Effector memory CD4-positive, alpha-beta T cell (primary cell): ENCODE measurements around the gene PCNX1.
"Not testable (repeated sequence)": the region's sequence is repeated elsewhere in the genome, so short reads cannot be mapped to it uniquely, and the experiment has no call there.

Experiments
- DNase-seq, 3 donors: peaks; one replicate each; pipeline ENCODE4 v3.0.0-alpha.2; 2020
- H3K27ac ChIP-seq: 2 replicates; pipeline ENCODE4 v1.7.0; 2013; ENCODE audit warnings: mild to moderate bottlenecking, low read length, moderate library complexity; ENCODE audit not compliant: insufficient read depth, poor library complexity, severe bottlenecking
- H3K27me3 ChIP-seq: replicated peaks from 2 replicates; pipeline ENCODE4 v1.7.0; 2013; ENCODE audit warnings: mild to moderate bottlenecking, low read length; ENCODE audit not compliant: insufficient read depth, control insufficient read depth, poor library complexity, severe bottlenecking
- H3K36me3 ChIP-seq: 2 replicates; pipeline ENCODE4 v1.7.0; 2013; ENCODE audit warnings: mild to moderate bottlenecking, low read length, moderate library complexity; ENCODE audit not compliant: control insufficient read depth, insufficient read depth
- H3K4me1 ChIP-seq: 2 replicates; pipeline ENCODE4 v1.7.0; 2013; ENCODE audit warnings: low read length, mild to moderate bottlenecking; ENCODE audit not compliant: control insufficient read depth, insufficient read depth, poor library complexity, severe bottlenecking
- H3K4me3 ChIP-seq: 2 replicates; pipeline ENCODE4 v1.7.0; 2013; ENCODE audit warnings: low read length, low read depth, mild to moderate bottlenecking; ENCODE audit not compliant: insufficient read depth, poor library complexity, severe bottlenecking
- H3K9me3 ChIP-seq: 2 replicates; pipeline ENCODE4 v1.7.0; 2013; ENCODE audit warnings: mild to moderate bottlenecking, low read length, moderate library complexity; ENCODE audit not compliant: control insufficient read depth

The PCNX1 gene

DNA sequence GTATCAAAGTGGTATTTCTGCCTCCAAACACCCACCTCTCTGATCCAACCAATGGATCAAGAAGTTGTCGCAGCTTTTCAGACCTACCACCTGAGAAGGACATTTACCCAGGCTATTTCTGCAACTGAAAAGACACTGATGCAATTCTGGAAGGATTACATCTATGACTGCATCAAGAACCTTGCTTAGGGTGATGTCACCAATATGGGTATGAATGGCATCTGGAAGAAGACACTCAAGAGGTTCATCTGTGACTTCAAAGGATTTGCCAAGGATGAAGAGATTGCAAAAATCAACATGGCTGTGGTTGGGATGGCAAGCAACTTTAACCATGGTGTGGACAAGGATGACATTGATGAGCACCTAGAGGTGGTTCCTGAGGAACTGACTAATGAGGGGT, 154.2 kb downstream of the PCNX1 start:
- DNase-seq: no peak
- Histone ChIP-seq H3K27ac (no peak overlapping the region), H3K36me3 (peaks cover 56% of the 10 kb centered on the region)

DNA sequence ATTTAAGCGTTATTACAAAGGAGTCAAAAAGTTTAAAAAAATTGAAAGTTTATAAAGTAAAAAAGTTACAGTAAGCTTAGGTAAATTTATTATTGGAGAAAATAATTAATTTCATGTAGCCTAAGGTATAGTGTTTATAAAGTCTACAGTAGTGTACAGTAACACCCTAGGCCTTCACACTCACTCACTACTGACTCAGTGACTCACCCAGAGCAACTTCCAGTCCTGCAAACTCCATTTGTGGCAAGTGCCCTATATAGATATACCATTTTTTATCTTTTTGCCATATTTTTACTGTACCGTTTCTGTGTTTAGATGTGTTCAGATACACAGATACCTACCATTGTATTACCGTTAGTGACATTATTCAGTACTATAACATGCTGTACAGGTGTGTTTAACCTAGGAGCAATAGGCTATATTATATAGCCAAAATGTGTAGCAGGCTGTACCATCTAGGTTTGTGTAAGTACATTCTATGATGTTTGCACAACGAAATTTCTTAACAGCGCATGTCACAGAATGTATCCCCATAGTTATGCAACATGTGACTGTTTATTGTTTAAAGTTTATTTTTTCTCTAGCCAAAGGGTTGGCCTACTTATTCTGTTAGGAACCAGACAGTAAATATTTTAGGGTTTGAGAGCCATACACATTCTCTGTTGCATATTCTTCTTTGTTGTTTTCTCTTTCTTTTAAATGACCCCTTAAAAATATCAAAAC, 155.5 kb downstream of the PCNX1 start:
- no peaks in the 10 kb centered on the region for H3K27me3 ChIP-seq
- H3K9me3 ChIP-seq: no peaks in the 10 kb centered on the region
- no peak overlapping the region for H3K27ac ChIP-seq
- H3K36me3 ChIP-seq: peaks cover 52% of the 10 kb centered on the region
- no peaks in the 10 kb centered on the region for H3K4me1 ChIP-seq
- no peak overlapping the region for H3K4me3 ChIP-seq
- DNase-seq: no peak

More for the DNA sequence above, 154.2 kb downstream of the PCNX1 start:
- no peak overlapping the region for H3K4me3 ChIP-seq
- no peaks in the 10 kb centered on the region for H3K4me1 ChIP-seq
- no peaks in the 10 kb centered on the region for H3K9me3 ChIP-seq
- no peaks in the 10 kb centered on the region for H3K27me3 ChIP-seq

DNA sequence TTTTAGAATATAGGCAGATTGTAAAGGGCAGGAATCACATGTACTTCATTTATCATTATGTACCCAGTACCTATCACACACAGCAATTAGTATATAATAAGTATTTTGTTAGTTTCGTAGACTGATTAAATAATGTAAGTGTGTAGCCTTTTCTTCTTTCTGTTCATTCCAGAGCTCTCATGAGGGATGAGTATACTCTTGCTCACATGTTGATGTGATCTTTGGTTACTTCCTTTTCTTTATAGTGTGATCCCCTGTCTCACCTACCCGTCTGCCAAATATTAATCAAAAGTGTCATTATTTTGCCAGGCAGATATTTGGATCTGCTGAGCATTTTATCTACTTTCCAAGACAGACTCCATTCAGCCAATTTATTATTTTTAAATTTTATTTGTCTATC, 156.1 kb downstream of the PCNX1 start:
- DNase-seq: no peak
- Histone ChIP-seq H3K27me3 (no peaks in the 10 kb centered on the region), H3K4me3 (no peak overlapping the region), H3K36me3 (peaks cover 49% of the 10 kb centered on the region), H3K9me3 (no peaks in the 10 kb centered on the region), H3K27ac (no peak overlapping the region), H3K4me1 (no peaks in the 10 kb centered on the region)

DNA sequence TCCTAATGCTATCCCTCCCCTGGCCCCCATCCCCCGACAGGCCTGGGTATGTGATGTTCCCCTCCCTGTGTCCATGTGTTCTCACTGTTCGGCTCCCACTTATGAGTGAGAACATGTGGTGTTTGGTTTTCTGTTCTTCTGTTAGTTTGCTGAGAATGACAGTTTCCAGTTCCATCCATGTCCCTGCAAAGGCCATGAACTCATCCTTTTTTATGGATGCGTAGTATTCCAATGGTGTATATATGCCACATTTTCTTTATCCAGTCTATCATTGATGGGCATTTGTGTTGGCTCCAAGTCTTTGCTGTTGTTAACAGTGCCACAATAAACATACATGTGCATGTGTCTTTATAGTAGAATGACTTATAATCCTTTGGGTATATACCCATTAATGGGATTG, 157.5 kb downstream of the PCNX1 start:
- not testable (repeated sequence) for DNase-seq, H3K27ac ChIP-seq, H3K4me1 ChIP-seq, H3K27me3 ChIP-seq, H3K4me3 ChIP-seq, H3K9me3 ChIP-seq
- peaks cover 39% of the 10 kb centered on the region for H3K36me3 ChIP-seq

DNA sequence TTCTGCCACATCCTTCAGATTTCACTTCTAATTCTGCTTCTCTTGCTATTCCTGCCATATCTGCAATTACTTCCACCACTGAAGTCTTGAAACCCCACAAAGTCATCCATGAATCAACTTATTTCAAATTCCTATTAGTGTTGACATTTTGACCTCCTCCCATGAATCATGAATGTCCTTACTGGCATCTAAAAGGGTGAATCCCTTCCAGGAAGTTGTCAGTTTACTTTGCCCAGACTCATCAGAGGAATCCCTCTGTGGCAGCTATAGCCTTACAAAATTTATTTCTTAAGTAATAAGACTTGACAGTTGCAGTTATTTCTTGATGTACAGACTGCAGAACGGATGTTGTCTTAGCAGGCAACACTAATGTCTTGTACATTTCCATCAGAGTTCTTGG, 162.9 kb downstream of the PCNX1 start:
- no peak overlapping the region for H3K4me3 ChIP-seq
- H3K4me1 ChIP-seq: no peaks in the 10 kb centered on the region
- DNase-seq: no peak
- no peak overlapping the region for H3K27ac ChIP-seq
- no peaks in the 10 kb centered on the region for H3K27me3 ChIP-seq
- peaks cover 45% of the 10 kb centered on the region for H3K36me3 ChIP-seq
- H3K9me3 ChIP-seq: no peaks in the 10 kb centered on the region

DNA sequence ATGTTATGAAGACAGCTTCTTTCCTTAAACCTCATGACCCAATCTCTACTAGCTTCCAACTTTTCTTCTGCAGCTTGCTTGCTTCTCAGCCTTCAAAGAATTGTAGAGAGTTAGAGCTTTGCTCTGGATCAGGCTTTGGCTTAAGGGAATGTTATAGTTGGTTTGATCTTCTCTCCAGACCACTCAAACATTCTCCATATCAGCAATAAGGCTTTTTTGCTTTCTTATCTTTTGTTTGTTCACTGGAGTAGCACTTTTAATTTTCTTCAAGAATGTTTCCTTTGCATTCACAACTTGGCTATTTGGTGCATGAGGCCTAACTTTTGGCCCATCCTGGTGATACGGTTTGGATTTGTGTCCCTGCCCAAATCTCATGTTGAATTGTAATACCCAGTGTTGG, 163.8 kb downstream of the PCNX1 start:
- no peak overlapping the region for H3K27ac ChIP-seq
- H3K4me3 ChIP-seq: no peak overlapping the region
- peaks cover 50% of the 10 kb centered on the region for H3K36me3 ChIP-seq
- DNase-seq: no peak
- no peaks in the 10 kb centered on the region for H3K4me1 ChIP-seq
- no peaks in the 10 kb centered on the region for H3K27me3 ChIP-seq
- H3K9me3 ChIP-seq: no peaks in the 10 kb centered on the region

DNA sequence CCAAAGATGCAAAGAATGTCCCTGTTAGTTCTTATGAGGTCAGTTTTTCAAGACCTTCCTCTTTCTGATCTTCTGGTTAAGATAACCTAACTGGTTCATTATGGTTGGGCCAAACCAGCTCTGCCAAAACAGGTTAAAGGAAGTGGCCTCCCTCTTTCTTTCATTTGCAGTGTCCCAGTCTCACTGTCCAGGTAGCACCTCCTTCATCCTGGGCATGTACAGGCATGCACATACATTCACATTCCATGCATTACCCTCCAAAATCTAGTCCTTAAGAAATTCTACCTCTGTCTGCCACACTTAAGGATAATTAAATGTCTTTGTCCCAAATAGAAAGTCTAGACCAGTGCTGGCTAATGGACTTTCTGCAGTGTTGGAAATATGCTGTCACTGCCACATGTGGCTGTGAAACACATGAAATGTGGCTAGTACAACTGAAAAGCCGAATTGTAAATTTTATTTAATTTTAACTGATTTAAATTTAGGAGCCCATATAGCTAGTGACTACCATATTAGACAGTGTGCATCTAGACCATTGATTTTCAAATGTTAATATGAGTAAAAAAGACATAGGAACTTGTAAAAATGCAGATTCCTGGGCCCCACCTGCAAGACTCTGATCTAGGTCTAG, 169.3 kb downstream of the PCNX1 start:
- Histone ChIP-seq H3K4me1 (no peaks in the 10 kb centered on the region), H3K9me3 (peaks cover 6% of the 10 kb centered on the region), H3K27ac (no peak overlapping the region), H3K27me3 (no peaks in the 10 kb centered on the region), H3K36me3 (peaks cover 56% of the 10 kb centered on the region), H3K4me3 (no peak overlapping the region)
- no peak for DNase-seq

DNA sequence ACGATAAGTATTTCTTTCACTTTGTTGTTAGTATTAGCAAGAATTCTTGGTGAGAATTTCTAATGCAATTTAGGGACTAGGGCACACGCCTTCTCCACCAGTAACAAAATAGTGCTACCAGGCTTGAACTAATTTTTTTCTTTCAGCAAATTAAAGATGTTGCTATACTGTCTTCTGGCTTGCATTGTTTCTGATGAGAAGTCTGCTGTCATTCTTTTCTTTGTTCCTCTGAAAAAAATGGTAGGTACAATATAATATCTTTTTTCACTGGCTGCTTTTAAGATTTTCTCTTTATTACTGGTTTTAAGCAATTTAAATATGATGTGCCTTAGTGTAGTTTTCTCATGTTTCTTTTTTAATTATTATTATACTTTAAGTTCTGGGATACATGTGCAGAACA, 171.2 kb downstream of the PCNX1 start:
- H3K36me3 ChIP-seq: peaks cover 51% of the 10 kb centered on the region
- no peak overlapping the region for H3K27ac ChIP-seq
- H3K4me1 ChIP-seq: no peaks in the 10 kb centered on the region
- H3K4me3 ChIP-seq: no peak overlapping the region
- DNase-seq: no peak
- peaks cover 6% of the 10 kb centered on the region for H3K9me3 ChIP-seq
- H3K27me3 ChIP-seq: no peaks in the 10 kb centered on the region

DNA sequence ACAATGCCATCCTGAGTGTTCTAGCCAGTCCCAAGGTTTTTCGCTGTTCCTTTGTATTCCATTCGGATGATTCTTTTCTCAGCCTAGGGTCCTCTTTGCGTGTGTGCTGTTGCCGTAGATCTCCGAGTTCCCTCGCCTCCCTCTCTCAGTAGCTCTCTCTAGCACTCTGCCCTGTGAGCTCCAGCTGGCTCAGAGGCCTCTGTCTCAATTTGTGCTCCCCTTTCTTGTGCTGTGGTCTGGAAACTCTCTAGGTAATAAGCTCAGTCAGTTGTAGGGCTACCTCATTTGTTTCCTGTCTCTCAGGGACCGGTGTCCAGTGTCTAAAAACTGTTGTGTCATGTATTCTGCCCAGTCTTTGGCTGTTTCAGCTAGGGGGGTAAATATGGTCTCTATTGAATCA, 179.3 kb downstream of the PCNX1 start:
- H3K9me3 ChIP-seq: no peaks in the 10 kb centered on the region
- H3K27me3 ChIP-seq: no peaks in the 10 kb centered on the region
- peaks cover 53% of the 10 kb centered on the region for H3K36me3 ChIP-seq
- H3K4me1 ChIP-seq: no peaks in the 10 kb centered on the region
- no peak overlapping the region for H3K4me3 ChIP-seq
- no peak overlapping the region for H3K27ac ChIP-seq
- no peak for DNase-seq

DNA sequence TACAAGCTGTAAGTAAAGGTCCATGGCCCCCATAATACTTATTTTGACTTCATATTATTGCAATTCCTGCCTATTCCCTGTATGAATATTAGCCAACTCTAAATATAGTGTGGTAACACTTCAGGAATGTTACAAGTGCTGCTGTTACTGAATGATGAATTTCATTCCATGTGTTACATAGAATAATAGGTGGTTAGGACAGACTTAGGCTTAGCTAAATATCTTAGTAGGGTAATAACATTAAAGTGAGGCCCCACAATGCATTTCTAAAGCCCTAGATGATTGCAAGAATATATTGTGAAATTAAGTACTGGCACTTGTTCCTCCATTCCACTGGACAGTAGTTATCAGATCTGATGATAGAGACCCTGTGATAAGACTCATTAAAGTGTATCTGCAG, 182.7 kb downstream of the PCNX1 start:
- H3K36me3 ChIP-seq: peaks cover 68% of the 10 kb centered on the region
- no peak for DNase-seq

More for the DNA sequence above, 182.7 kb downstream of the PCNX1 start:
- Histone ChIP-seq H3K4me3 (no peak overlapping the region), H3K9me3 (no peaks in the 10 kb centered on the region), H3K4me1 (no peaks in the 10 kb centered on the region), H3K27me3 (no peaks in the 10 kb centered on the region), H3K27ac (no peak overlapping the region)
